Osteoblast (primary cell): ENCODE data around the gene MAP3K15. TPM values are rescaled to one million over a fixed set of nuclear protein-coding genes. Genes with fewer than 3 reads are reported as not detected.
"Not testable (repeated sequence)": the region's sequence is repeated elsewhere in the genome, so short reads cannot be mapped to it uniquely, and the experiment has no call there.

Source experiments
- DNase-seq: peaks from one replicate; pipeline ENCODE4 v3.0.0; 2011; ENCODE audit warnings: low spot score, mixed read lengths; ENCODE audit not compliant: insufficient read length; ENCODE audit errors: missing footprints
- H2AFZ ChIP-seq: 2 replicates; pipeline ENCODE4 v1.6.0; 2011; ENCODE audit warnings: mild to moderate bottlenecking, low read length
- H3K27ac ChIP-seq: 2 replicates; pipeline ENCODE4 v1.5.1; 2011; ENCODE audit warnings: mild to moderate bottlenecking, low read depth, low read length, moderate library complexity
- H3K27me3 ChIP-seq: 2 replicates; pipeline ENCODE4 v1.6.0; 2012; ENCODE audit warnings: mild to moderate bottlenecking, control low read depth, inconsistent platforms, low read length, moderate library complexity; ENCODE audit not compliant: insufficient read depth
- H3K36me3 ChIP-seq: 2 replicates; pipeline ENCODE4 v1.5.1; 2011; ENCODE audit warnings: mild to moderate bottlenecking, low read length, control low read depth, moderate library complexity; ENCODE audit not compliant: insufficient read depth
- H3K4me1 ChIP-seq: 2 replicates; pipeline ENCODE4 v1.5.1; 2011; ENCODE audit warnings: mild to moderate bottlenecking, low read length, control low read depth, moderate library complexity; ENCODE audit not compliant: insufficient read depth
- H3K4me2 ChIP-seq: 2 replicates; pipeline ENCODE4 v1.6.0; 2011; ENCODE audit warnings: mild to moderate bottlenecking, low read length; ENCODE audit not compliant: insufficient read depth
- H3K4me3 ChIP-seq: fragments of 200-600 bp; sonication (generic); 3 replicates; pipeline ENCODE4 v1.5.1; 2012; ENCODE audit warnings: mild to moderate bottlenecking, low read length, inconsistent platforms; ENCODE audit not compliant: insufficient read depth
- H3K79me2 ChIP-seq: 2 replicates; pipeline ENCODE4 v1.6.0; 2012; ENCODE audit warnings: mild to moderate bottlenecking, low read length, control low read depth, inconsistent platforms; ENCODE audit not compliant: insufficient read depth
- H3K9me3 ChIP-seq: 2 replicates; pipeline ENCODE4 v1.5.1; 2011; ENCODE audit warnings: low read depth, low read length, control low read depth
- H4K20me1 ChIP-seq: 2 replicates; pipeline ENCODE4 v1.6.0; 2012; ENCODE audit warnings: mild to moderate bottlenecking, low read length, control low read depth; ENCODE audit not compliant: insufficient read depth
- CTCF ChIP-seq: IDR thresholded peaks from 2 replicates; pipeline ENCODE4 v1.5.1; 2011; ENCODE audit warnings: mild to moderate bottlenecking, low read depth, low read length, moderate library complexity; ENCODE audit errors: extremely low read depth
- total RNA-seq: library from RNA; depleted of rRNA; stranded (reverse); fragments of >200 nt; gene quantifications from 2 replicates; pipeline ENCODE4 v1.2.3, GENCODE V29; 2012

Gene MAP3K15
- total RNA-seq, 1 donor, result under 0.01 TPM

GRCh38 chrX:19443869-19444526, 71.3 kb downstream of the MAP3K15 start:
- no peak for DNase-seq
- H3K9me3 ChIP-seq, result no peaks in the 10 kb centered on the region

GRCh38 chrX:19440713-19441112, 74.6 kb downstream of the MAP3K15 start:
- H3K4me1 ChIP-seq, result no peaks in the 10 kb centered on the region
- TF ChIP-seq CTCF, result no peak
- no peak overlapping the region for H3K4me2 ChIP-seq
- no peak overlapping the region for H3K4me3 ChIP-seq
- H3K27me3 ChIP-seq, result no peaks in the 10 kb centered on the region
- no peaks in the 10 kb centered on the region for H3K9me3 ChIP-seq
- DNase-seq, result peak; percentile 68
- no peaks in the 10 kb centered on the region for H3K36me3 ChIP-seq
- H3K27ac ChIP-seq, result no peak overlapping the region
- no peaks in the 10 kb centered on the region for H4K20me1 ChIP-seq
- no peaks in the 10 kb centered on the region for H3K79me2 ChIP-seq
- H2AFZ ChIP-seq, result no peak overlapping the region

More at GRCh38 chrX:19443869-19444526, 71.3 kb downstream of the MAP3K15 start:
- Histone ChIP-seq H3K79me2 (no peaks in the 10 kb centered on the region), H3K4me2 (no peak overlapping the region), H3K4me1 (no peaks in the 10 kb centered on the region), H3K27me3 (no peaks in the 10 kb centered on the region), H3K27ac (no peak overlapping the region), H3K36me3 (no peaks in the 10 kb centered on the region), H2AFZ (no peak overlapping the region), H3K4me3 (no peak overlapping the region), H4K20me1 (no peaks in the 10 kb centered on the region)
- TF ChIP-seq CTCF, result no peak

DNA sequence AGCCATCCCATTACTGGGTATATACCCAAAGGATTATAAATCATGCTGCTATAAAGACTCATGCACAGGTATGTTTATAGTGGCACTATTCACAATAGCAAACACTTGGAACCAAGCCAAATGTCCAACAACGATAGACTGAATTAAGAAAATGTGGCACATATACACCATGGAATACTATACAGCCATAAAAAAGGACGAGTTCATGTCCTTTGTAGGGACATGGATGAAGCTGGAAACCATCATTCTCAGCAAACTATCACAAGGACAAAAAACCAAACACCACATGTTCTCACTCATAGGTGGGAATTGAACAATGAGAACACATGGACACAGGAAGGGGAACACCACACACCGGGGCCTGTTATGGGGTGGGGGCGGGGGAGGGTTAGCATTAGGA, 92.6 kb downstream of the MAP3K15 start:
- not testable (repeated sequence) for H3K4me1 ChIP-seq, H3K36me3 ChIP-seq, H3K4me2 ChIP-seq, H3K4me3 ChIP-seq, DNase-seq, H2AFZ ChIP-seq, H3K79me2 ChIP-seq, H3K27ac ChIP-seq, H4K20me1 ChIP-seq, H3K27me3 ChIP-seq, H3K9me3 ChIP-seq

DNA sequence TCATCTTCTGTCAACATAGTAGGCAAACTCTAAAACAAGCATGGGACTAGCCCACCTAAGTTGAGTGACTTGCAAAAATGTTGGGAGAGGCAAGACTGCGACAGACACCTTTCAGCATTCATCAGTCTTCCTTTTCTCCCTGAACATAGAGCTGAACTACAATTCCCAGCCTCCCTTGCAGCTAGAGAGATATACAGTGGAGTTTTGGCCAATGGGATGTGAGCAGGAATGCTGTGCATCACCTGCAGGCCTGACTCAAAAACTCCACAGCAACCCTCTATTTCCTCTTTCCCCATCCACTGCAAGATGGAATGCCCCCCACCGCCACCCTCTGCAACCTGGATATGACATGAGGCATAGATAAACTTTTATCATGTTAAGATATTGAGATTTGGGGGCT, 105.0 kb downstream of the MAP3K15 start:
- Histone ChIP-seq H4K20me1 (no peaks in the 10 kb centered on the region), H3K27me3 (no peaks in the 10 kb centered on the region), H3K27ac (no peak overlapping the region), H3K4me1 (no peaks in the 10 kb centered on the region), H3K4me3 (no peak overlapping the region), H3K36me3 (no peaks in the 10 kb centered on the region), H3K4me2 (no peak overlapping the region), H2AFZ (no peak overlapping the region), H3K9me3 (no peaks in the 10 kb centered on the region), H3K79me2 (no peaks in the 10 kb centered on the region)
- TF ChIP-seq CTCF, result no peak
- DNase-seq, result no peak
